NOMO-1 treated with DMSO at 0.1 percent for 48 hours (cell line): Measurements from ENCODE around the gene ARMC9.

Experiments used
- DNase-seq: peaks from one replicate; lab custom pipeline; 2025; ENCODE audit not compliant: unreplicated experiment; lab: John Stamatoyannopoulos, UW

Gene ARMC9

GRCh38 chr2:231198291-231199173 is at the start of gene ARMC9:
Gene ARMC9 (plus strand): TSS chr2:231198631. CDS start chr2:231206239, 7,608 bp downstream.
- peak; percentile 33 for DNase-seq

- DNase-seq: no peak
Measured at GRCh38 chr2:231152800-231153557, 45.5 kb upstream of the ARMC9 start.

GRCh38 chr2:231159306-231159705 is 39.1 kb upstream of the ARMC9 start:
- DNase-seq: no peak

- no peak for DNase-seq
Measured at GRCh38 chr2:231160701-231161100, 37.7 kb upstream of the ARMC9 start.

- peak; percentile 23 for DNase-seq
Measured at GRCh38 chr2:231161252-231161839, 37.1 kb upstream of the ARMC9 start.

GRCh38 chr2:231161877-231162329 is 36.5 kb upstream of the ARMC9 start:
- peak; percentile 16 for DNase-seq

- DNase-seq: no peak
Measured at GRCh38 chr2:231163011-231163410, 35.4 kb upstream of the ARMC9 start.

- no peak for DNase-seq
Measured at GRCh38 chr2:231163414-231164095, 34.9 kb upstream of the ARMC9 start.

GRCh38 chr2:231167745-231168459 is 30.5 kb upstream of the ARMC9 start:
- DNase-seq: peak; percentile 25

GRCh38 chr2:231168460-231169139 is 29.8 kb upstream of the ARMC9 start:
- DNase-seq: peak; percentile 52

GRCh38 chr2:231169488-231169887 is 28.9 kb upstream of the ARMC9 start:
- no peak for DNase-seq

- no peak for DNase-seq
Measured at GRCh38 chr2:231170055-231170454, 28.4 kb upstream of the ARMC9 start.

GRCh38 chr2:231172025-231172424 is 26.4 kb upstream of the ARMC9 start:
- DNase-seq: no peak

GRCh38 chr2:231174211-231174651 is 24.2 kb upstream of the ARMC9 start:
- DNase-seq: no peak

GRCh38 chr2:231176066-231176465 is 22.4 kb upstream of the ARMC9 start:
- no peak for DNase-seq

GRCh38 chr2:231177156-231178025 is 21.0 kb upstream of the ARMC9 start:
- DNase-seq: no peak

GRCh38 chr2:231178805-231179204 is 19.6 kb upstream of the ARMC9 start:
- peak; percentile 8 for DNase-seq

- DNase-seq: peak; percentile 83
Measured at GRCh38 chr2:231181860-231182512, 16.4 kb upstream of the ARMC9 start.
